PFSK-1 (cell line): ENCODE measurements around the gene LNP1.

Experiments used
- FOXP2 ChIP-seq: optimal IDR thresholded peaks from 2 replicates; pipeline ENCODE3; 2011; ENCODE audit warnings: borderline replicate concordance, control low read depth, inconsistent platforms; ENCODE audit not compliant: insufficient read depth; ENCODE audit errors: extremely low read length, extremely low read depth
- POLR2AphosphoS5 ChIP-seq: IDR thresholded peaks from 2 replicates; pipeline ENCODE4 v1.6.1; 2012; ENCODE audit warnings: low read depth, mild to moderate bottlenecking, control low read depth, low read length, moderate library complexity
- REST ChIP-seq, 2 experiments: IDR thresholded peaks; 2 replicates each; pipeline versions ENCODE4 v1.6.1 to v1.8.0; 2011 to 2012; ENCODE audit warnings: low read depth in 2 of 2, low read length in 2 of 2, control low read depth in 1 of 2, inconsistent platforms in 1 of 2, mild to moderate bottlenecking in 1 of 2, moderate library complexity in 1 of 2; ENCODE audit not compliant: insufficient read depth in 1 of 2
- SIN3A ChIP-seq: IDR thresholded peaks from 2 replicates; pipeline ENCODE4 v1.6.1; 2012; ENCODE audit warnings: mild to moderate bottlenecking, low read length, moderate library complexity, borderline replicate concordance; ENCODE audit not compliant: insufficient read depth
- TAF1 ChIP-seq: IDR thresholded peaks from 2 replicates; pipeline ENCODE4 v1.6.1; 2012; ENCODE audit warnings: low read length, control low read depth, borderline replicate concordance; ENCODE audit not compliant: insufficient read depth

- TF ChIP-seq POLR2AphosphoS5 (no peak), REST (IDR thresholded peaks at IDR 0.05; ENCODE audit: insufficient read depth in 1 of 2, low read depth in 2 of 2, low read length in 2 of 2) (no peak), SIN3A (no peak), TAF1 (no peak), FOXP2 (no peak)
Observed at GRCh38 chr3:100374521-100374920, 26.8 kb upstream of the LNP1 start.
